Psoas muscle (tissue), 8 donors: ENCODE data around the gene MARCHF10. TPM values are rescaled to one million over a fixed set of nuclear protein-coding genes. Genes with fewer than 3 reads are reported as not detected.
A peak's percentile ranks its signal among the peaks of the same experiment; 100 is the strongest.

Experiments
- ATAC-seq, 4 donors: fragments of 200-7000 bp; cut with Tn5 transposase; one replicate each; pipeline ENCODE4 v1.9.1; 2020; ENCODE audit warnings: moderate library complexity in 3 of 4, mild to moderate bottlenecking in 2 of 4
- DNase-seq, 2 donors: peaks; one replicate each; pipeline ENCODE4 v3.0.0-alpha.2; 2020
- H3K27ac ChIP-seq: fragments of 200-600 bp; one replicate; pipeline ENCODE4 v1.8.0; 2022
- H3K27me3 ChIP-seq, 3 donors: fragments of 200-600 bp in 1 of 3; one replicate each; pipeline versions ENCODE4 v1.6.1 to v1.8.0; 2013 to 2022; ENCODE audit warnings: low read length in 2 of 3, mild to moderate bottlenecking in 2 of 3, moderate library complexity in 1 of 3; ENCODE audit not compliant: insufficient read depth in 3 of 3
- H3K36me3 ChIP-seq, 2 donors: fragments of 200-600 bp in 1 of 2; one replicate each; pipeline versions ENCODE4 v1.6.1 to v1.8.0; 2013 to 2022; ENCODE audit warnings: low read depth in 1 of 2, mild to moderate bottlenecking in 1 of 2, moderate library complexity in 1 of 2; ENCODE audit not compliant: insufficient read depth in 1 of 2
- H3K4me1 ChIP-seq: fragments of 200-600 bp; one replicate; pipeline ENCODE4 v1.8.0; 2022
- H3K4me3 ChIP-seq: fragments of 200-600 bp; one replicate; pipeline ENCODE4 v1.8.0; 2022; ENCODE audit warnings: mild to moderate bottlenecking
- H3K9me3 ChIP-seq: fragments of 200-600 bp; one replicate; pipeline ENCODE4 v1.8.0; 2022
- CTCF ChIP-seq: fragments of 200-600 bp; IDR thresholded peaks from one replicate; pipeline ENCODE4 v1.8.0; 2022; ENCODE audit warnings: antibody characterized with exemption
- WGBS, 3 donors: extraction: QIAGEN DNeasy Blood & Tissue Kit; methylation state at CpG; one replicate each; pipeline versions ENCODE4 v1.1.6 to v1.1.7; 2013; 5-methylcytosine and 5-hydroxymethylcytosine counted together
- intact Hi-C, 2 donors: fragments of 100-400 bp; cut with DNase I; formaldehyde crosslinking; loops; one replicate each; pipeline versions ENCODE4 v1.11.0 to v1.14.2; 2022
- polyA plus RNA-seq, 3 donors: library from polyadenylated mRNA; stranded (reverse); fragments of 200-250 nt; gene quantifications; one replicate each; pipeline ENCODE4 v1.2.3, GENCODE V29; 2013
- total RNA-seq, 4 donors: library from RNA; stranded (reverse); fragmentation: NEBNext Ultra II Directional in 2 of 4; extraction: Animal tissue kit (Norgen Biotek cat#: 25700) in 2 of 4; gene quantifications; one replicate each; pipeline versions ENCODE4 v1.2.1 to v1.2.4, GENCODE V29; 2021 to 2023
- donor health status: healthy with polysubstance abuse.
- donor health status: DM: no; HTN: no; CAD: no; lungs with moderate emphysema.
- donor health status: Bipolar disorder and iron deficiency.
- donor health status: healthy.
- donor health status: DM: yes; HTN: yes; CAD: no.
- donor health status: DM: no; HTN: no; CAD: no.
- donor health status: DM: no; HTN: no; CAD: no.
- donor health status: DM: yes; HTN: yes; CAD: no.

Gene MARCHF10
- total and polyA plus RNA-seq, 7 donors = 0.01 TPM; not detected in 6

- no peak overlapping the region for H3K27ac ChIP-seq
- ATAC-seq (no peak), DNase-seq (no peak)
- H3K4me3 ChIP-seq = no peak overlapping the region
- H3K4me1 ChIP-seq = peaks cover 14% of the 10 kb centered on the region
- WGBS, 3 donors = 81 to 86% (median 83%) methylated on average over 6 of the region's 6 CpGs
- peaks cover 0 to 21% (median 3%) of the 10 kb centered on the region in 3 donors for H3K27me3 ChIP-seq
- no peaks in the 10 kb centered on the region for H3K36me3 ChIP-seq
- H3K9me3 ChIP-seq = peaks cover 1% of the 10 kb centered on the region
- intact Hi-C loops = no loop called here
- no peak for TF ChIP-seq CTCF
These were observed 152.5 kb downstream of the MARCHF10 start for GRCh38 chr17:62655656-62656055.

DNA sequence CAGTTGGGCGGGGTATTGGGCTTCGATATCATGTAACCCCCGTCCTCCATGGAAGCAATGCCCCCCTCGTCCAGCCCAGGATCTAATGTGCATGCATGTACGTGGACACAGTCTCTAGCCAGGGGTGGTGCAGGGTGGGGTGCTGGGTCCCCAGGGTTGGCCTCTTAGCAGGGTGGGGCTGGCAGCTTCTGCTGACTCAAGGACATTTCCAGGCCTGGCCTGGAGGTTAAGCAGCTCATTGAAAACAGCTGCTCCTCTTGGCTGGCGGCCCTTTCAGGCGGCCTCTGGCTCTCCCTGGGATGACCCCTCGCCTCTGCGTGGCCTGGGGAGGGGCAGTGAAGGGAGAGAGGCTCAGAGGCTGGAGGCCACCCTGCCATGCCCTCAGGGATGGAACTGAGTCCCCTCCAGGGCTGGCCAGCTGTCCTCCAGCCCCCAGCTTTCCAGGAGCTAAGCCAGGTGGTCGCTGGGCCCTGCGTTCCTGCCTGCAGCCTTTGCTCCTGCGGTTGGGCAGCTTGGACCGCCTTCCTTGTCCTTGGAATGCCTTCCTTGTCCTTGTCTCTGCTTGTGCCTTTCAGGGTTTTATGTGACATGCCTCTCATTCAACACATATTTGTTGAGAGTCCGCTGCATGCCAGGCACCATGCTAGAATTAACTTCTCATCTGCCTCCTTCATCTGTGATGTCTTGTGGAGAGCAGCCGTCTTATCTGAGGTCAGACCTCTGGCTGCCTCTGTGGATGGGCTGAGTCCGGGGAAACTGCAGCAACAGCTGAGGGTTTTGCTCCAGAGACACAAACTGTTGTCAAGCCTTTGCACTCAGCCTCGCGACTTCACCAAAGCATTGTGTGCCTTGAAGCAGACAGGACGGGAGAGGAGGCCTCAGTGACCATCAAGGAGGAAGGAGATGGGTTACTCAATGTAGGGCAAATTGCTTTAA lies 154.0 kb downstream of the MARCHF10 start:
- Histone ChIP-seq H3K4me1 (peaks cover 14% of the 10 kb centered on the region), H3K9me3 (no peaks in the 10 kb centered on the region), H3K36me3 (no peaks in the 10 kb centered on the region), H3K4me3 (no peak overlapping the region), H3K27me3 (peaks cover 0 to 21% (median 4%) of the 10 kb centered on the region in 3 donors), H3K27ac (no peak overlapping the region)
- ATAC-seq = peak; percentile 59 to 71 (median 64)
- 27 to 42% (median 30%) methylated on average over 18 to 19 of the region's 19 CpGs for WGBS, 3 donors
- DNase-seq = peak; percentile 81 to 86
- TF ChIP-seq CTCF = no peak
- intact Hi-C loops = no loop called here

DNA sequence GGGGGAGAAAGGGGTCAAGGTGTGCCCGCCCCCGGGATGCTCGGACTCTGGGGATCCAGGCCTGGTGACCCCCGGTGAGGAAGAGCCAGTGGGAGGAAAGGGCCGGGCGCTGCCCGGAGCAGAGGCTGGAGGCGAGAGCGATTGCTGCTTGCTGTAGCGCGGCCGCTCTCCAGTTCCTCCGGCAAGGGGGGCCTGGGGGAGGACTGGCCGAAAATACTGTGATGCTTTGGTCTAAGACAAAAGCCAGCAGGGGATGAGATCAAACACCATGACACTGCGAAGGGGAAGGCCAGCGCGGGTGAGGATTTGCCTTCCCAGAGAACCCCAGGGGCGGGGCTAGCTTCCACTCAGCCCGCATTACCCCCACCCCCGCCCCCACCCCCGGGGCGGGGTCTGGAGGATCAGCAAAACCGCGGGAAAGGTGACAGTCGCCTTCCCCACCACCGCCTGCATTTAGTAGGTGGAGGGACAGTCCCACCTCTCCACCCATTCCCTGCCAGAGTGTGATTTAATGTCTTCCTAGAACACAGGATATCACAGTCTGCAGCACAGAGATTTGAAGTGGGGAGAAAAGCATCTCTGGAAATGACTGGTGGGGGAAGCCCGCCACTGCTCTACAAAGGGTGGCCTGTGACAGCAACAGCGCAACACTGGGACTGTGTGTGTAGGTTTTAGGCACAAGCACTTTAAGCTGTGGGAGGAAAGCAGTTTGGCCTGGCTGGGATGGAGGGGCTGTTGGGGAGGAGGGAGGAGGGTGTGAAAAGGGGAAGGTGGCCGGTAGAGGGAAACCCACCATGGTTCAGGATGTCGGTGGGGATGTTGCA lies 154.9 kb downstream of the MARCHF10 start:
- intact Hi-C loops = no loop called here
- no peaks in the 10 kb centered on the region for H3K36me3 ChIP-seq
- no peaks in the 10 kb centered on the region for H3K9me3 ChIP-seq
- peak; percentile 36 to 56 (median 47) for ATAC-seq
- H3K27ac ChIP-seq = peak overlapping the region; percentile 4
- DNase-seq = peak; percentile 67 to 79
- peaks cover 0 to 21% (median 4%) of the 10 kb centered on the region in 3 donors for H3K27me3 ChIP-seq
- H3K4me1 ChIP-seq = peaks cover 14% of the 10 kb centered on the region
- WGBS, 3 donors = 2 to 7% (median 4%) methylated on average over 29 to 30 of the region's 30 CpGs
- no peak for TF ChIP-seq CTCF
- H3K4me3 ChIP-seq = peak overlapping the region; percentile 58

- Histone ChIP-seq H3K4me3 (peak overlapping the region; percentile 58), H3K36me3 (no peaks in the 10 kb centered on the region), H3K27me3 (peaks cover 0 to 21% (median 4%) of the 10 kb centered on the region in 3 donors), H3K4me1 (peaks cover 14% of the 10 kb centered on the region), H3K27ac (peak overlapping the region; percentile 4), H3K9me3 (no peaks in the 10 kb centered on the region)
- TF ChIP-seq CTCF = no peak
- WGBS, 3 donors = 6 to 13% (median 6%) methylated on average over 50 to 57 of the region's 57 CpGs
- intact Hi-C loops = no loop called here
- DNase-seq = peak; percentile 76 to 84
- peak; percentile 23 to 72 (median 32) for ATAC-seq
These were observed 155.7 kb downstream of the MARCHF10 start for GRCh38 chr17:62652251-62653001.
